AG08395 (cell line): Measurements from ENCODE around the gene SH3PXD2A.
A peak's percentile ranks its signal among the peaks of the same experiment; 100 is the strongest.

Source experiments
- DNase-seq: peaks from one replicate; pipeline ENCODE4 v3.0.0; 2012; ENCODE audit warnings: mixed read lengths, low spot score

The SH3PXD2A gene

DNA sequence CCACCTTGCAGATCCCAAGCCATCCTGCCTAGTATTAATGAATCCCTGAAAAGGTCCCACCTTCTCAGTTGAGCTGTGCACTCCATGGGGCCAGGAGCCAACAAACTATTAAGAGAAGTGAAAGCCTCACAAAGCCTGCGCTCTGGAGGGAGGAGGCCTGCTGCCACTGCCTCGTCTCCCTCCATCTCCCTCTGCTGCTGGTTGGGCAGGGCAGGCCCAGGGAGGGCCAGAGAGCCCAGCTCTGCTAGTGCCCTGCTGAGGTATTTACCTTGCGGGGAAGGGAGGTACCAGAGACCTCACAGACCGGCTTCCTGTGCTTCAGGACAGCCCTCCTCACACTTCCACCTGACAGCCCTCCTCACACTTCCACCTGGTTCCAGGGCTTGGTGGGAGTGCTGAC is 171.5 kb downstream of the SH3PXD2A start:
- DNase-seq = no peak

DNA sequence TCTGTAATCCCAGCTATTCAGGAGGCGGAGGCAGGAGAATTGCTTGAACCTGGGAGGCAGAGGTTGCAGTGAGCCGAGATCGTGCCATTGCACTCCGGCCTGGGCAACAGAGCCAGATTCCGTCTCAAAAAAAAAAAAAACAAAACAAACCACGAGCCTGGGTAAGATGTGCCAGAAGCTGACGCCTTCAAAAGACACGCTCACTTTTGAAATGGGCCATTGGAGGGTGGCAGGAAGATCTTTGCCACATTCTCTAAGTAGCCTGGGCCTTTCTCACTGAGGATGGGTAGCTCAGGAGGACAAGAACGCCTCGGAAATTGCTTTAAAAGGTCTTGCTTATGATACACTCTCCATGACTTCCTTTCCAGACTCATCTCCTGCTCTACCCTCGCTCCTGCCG is 172.7 kb downstream of the SH3PXD2A start:
- no peak for DNase-seq

DNA sequence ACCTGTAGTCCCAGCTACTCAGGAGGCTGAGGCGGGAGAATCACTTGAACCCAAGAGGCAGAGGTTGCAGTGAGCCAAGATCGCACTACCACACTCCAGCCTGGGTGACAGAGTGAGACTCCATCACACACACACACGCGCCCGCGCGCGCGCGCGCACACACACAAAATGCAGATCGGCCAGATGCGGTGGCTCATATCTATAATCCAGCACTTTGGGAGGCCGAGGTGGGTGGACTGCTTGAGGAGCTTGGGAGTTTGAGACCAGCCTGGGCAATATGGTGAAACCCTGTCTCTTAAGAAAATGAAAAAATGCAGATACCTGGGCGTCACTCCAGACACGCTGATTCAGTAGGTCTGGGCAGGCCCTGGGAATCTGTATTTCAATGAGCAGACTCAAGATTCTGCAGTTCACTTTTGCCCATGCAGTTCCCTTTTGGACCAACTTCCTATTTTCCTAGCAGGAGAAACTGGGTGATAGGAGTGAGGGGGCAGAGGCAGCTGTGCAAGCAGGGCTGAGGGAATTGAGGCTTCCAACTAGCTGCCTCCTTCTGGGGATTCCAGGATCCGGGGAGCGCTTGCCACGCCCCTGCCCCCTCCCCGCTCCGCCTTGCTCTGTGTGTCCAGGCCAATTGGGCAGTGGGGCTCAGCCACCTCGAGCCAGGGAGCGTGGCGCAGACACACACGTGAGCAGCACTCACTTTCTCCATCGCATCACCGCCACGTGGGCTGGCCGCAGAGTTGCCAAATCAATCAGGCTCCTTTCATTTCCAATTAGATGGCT is 173.6 kb downstream of the SH3PXD2A start:
- peak; percentile 41 for DNase-seq

- DNase-seq = peak; percentile 47
Measured at GRCh38 chr10:103680869-103681236, 174.5 kb downstream of the SH3PXD2A start.

- no peak for DNase-seq
Measured at GRCh38 chr10:103679096-103679790, 176.1 kb downstream of the SH3PXD2A start.

DNA sequence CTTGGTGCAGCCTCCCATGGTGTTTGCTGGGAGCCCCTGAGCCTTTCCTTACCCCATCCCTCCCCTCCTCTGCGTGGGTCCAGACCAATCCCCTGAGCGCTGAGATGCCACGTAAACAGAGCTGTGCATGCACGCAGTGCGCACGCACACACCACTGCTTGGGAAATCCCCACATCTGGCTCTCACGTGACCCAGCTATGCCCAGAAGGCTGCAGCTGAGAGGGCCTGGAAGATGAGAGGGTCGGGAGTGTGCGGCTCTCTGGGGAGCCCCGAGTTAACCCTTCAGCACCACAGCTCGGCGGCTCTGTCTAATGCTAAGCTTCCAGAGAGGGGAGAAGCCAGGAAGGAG is 177.2 kb downstream of the SH3PXD2A start:
- DNase-seq = peak; percentile 97

DNA sequence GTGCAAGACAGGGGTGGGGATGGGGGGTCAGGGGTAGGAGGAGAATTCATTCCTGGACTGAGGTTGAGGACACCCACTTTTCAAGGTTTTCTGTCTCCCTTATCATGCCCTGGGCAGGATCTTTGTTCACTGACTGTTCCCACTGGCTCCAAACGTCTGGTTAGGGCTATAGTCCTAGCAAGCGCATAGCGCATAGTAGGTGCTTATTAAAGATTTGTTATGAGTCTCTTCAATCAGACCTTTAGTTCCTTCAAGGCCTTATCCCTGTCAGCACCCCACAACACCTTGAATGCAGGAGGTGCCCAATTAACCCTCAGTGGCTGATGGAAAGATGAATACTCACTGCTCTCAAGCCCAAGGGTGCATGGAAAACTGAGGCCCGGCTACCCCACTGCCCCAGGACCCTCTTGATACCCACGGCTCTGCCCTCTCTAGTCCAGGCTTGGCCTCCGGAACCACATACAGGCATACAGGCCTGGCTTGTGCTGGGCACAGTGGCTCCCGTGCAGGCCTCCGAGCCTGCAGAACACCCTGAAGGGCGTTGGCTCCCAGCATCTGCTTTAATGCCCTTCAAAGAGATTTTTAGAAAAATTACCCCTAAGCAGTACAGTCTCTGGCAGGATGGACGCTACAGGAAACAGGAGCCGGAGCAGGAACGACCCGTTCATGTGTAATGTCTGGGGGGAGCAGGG is 177.7 kb downstream of the SH3PXD2A start:
- DNase-seq = no peak

- DNase-seq = peak; percentile 91
Measured at GRCh38 chr10:103676851-103677417, 178.4 kb downstream of the SH3PXD2A start.

GRCh38 chr10:103676058-103676785 is 179.2 kb downstream of the SH3PXD2A start:
- peak; percentile 53 for DNase-seq

DNA sequence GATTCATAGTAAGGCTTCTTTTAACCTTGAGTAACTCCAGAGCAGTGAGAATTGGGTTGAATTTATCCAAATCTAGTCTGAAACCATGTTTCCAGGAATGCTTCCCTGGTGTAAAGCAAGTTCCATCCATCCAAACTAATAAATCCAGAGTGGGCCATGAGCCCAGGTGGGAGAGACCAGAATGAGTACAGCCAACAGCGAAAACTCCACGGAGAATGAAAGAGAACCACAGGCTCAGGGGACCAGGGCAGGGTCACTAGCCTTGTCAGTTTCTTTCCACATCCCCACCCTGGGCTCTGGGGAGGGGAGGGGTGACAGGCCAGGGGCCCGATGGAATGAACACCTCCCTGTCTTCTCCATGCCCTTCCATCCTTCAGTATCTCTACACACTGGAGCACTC is 181.8 kb downstream of the SH3PXD2A start:
- no peak for DNase-seq

- DNase-seq = no peak
Measured at GRCh38 chr10:103672345-103672744, 183.0 kb downstream of the SH3PXD2A start.

DNA sequence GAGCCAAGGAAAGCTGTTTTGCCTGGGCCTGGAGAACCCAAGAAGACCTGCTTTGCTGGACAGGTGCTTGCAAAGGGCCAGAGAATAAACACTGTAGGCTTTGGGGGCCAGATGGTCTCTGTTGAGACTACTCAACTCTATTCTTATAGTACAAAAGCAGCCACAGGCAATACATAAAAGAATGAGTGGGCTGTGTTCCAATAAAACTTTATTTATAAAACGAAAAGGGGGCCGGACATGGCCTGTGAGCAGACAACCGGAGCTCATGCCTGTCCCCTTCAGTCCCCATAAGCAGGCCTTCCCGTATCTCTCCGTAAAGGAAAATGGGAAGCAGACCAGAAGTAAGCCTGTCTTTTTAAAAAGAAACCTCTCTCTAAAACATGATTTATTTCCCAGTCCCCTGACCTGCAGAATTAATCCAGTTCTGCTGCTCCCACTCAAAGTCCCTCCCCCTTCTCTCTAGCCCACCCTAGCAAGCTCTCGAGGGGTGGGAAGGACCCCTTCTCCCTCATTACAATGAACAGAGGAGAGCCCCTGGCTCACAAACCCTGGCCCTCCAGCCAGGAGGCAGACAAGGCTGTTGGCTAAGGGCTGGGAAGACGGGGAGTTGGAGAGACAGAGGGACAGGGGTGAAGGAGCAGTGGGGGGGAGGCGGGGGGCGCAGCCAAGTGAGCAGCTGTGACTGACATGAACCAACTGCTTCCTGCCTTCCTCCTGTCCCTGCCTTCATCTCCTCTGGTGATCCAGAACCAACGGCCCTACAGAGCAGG is 184.1 kb downstream of the SH3PXD2A start:
- no peak for DNase-seq

- no peak for DNase-seq
Measured at GRCh38 chr10:103669944-103670343, 185.4 kb downstream of the SH3PXD2A start.

DNA sequence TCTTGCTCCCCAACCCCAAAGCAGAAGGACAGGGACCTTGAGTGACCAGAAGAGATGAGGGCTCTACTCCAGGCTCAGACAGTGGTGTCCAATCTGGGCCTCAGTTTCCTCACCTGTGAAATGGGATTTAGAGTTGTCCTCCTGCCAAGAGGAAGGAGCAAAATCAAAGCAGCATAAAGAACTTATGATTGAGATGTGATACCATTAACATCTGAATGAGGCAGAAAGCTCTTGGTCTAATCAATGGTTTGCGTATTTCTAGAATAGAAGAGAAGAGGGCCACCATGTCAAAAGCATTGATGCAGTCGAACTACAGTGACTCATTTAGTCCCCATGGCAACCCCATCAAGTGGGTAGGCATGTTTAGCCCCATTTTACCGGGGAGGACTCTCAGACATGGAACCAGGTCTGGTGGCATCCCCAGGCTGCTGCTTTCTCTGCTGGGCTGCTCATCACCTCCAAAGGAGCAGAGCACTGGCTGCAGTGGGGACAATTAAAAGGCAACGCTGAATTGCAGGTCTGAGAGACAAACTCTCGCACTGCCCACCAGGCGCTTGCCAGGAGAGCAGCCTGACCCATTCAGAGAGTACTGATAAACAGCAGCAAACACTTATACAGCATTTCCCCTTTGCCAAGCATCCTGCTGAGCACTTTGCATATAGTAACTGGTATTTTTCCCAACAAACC is 186.0 kb downstream of the SH3PXD2A start:
- no peak for DNase-seq

GRCh38 chr10:103668351-103669242 is 186.8 kb downstream of the SH3PXD2A start:
- DNase-seq = peak; percentile 82

- no peak for DNase-seq
Measured at GRCh38 chr10:103667356-103667755, 188.0 kb downstream of the SH3PXD2A start.

GRCh38 chr10:103666762-103667150 is 188.6 kb downstream of the SH3PXD2A start:
- DNase-seq = no peak

- DNase-seq = peak; percentile 40
Measured at GRCh38 chr10:103666087-103666761, 189.2 kb downstream of the SH3PXD2A start.
